ENCODE data around the gene ERVK3-1.
"Not testable (repeated sequence)": the region's sequence is repeated elsewhere in the genome, so short reads cannot be mapped to it uniquely, and the experiment has no call there.

The ERVK3-1 gene

DNA sequence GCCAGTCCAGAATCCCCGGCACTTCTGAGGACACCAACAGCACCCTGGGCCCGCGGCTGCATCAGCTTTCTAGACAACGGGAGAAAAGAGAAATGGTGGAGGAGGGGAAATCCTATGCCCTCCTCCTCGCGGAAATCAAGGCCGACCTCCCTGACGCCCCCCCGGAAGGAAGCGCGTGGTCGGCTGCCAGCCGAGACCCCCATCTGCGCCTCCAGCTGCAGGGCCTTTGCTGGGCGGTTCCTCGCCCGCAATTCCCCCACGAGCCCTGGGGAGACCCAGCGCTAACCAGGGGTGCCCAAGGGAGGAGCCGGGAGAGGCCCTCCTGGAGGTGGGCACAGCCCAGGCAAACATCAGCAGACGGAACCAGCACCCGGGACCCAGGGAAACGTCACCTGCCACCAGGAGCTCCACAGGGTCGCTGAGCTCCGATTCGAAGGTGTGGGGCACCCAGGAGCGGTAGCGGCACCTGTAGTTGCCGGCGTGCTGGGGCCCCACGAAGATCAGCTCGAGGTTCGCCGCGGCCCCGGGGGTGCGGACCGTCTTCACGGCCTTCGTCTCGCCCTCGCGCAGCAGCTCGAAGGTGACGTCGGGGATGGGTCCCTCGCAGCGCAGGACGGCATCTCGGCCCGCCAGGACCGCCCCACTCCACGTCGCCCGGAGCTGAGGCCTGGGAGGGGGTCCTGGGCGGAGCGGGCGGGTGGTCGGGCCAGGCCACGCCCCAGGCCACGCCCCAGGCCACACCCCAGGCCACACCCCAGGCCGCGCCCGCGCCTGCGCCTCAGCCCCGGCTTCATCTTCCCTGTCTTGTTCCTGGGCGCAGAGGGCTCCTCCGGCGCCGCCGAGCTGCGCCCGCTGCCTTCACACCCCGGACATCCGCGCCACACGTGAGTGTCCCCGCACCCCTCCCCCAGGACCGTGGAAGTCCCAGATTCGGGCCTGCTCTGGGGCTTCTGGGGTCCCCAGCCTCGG lies 42.1 kb downstream of the ERVK3-1 start:
- DNase-seq (ENCODE audit: low read depth, low spot score) = peak; percentile 32

DNA sequence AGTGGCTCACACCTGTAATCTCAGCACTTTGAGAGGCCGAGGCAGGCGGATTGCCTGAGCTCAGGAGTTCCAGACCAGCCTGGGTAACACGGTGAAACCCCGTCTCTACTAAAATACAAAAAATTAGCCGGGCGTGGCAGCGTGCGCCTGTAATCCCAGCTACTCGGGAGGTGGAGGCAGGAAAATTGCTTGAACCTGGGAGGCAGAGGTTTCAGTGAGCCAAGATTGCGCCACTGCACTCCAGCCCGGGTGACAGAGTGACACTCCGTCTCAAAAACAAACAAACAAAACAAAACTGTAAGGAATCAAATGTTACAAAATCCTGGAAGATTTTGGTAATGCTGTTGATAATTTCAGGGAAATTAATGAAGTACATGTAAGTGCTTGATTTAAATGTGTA lies 42.9 kb downstream of the ERVK3-1 start:
- not testable (repeated sequence) for DNase-seq (ENCODE audit: low read depth, low spot score)

DNA sequence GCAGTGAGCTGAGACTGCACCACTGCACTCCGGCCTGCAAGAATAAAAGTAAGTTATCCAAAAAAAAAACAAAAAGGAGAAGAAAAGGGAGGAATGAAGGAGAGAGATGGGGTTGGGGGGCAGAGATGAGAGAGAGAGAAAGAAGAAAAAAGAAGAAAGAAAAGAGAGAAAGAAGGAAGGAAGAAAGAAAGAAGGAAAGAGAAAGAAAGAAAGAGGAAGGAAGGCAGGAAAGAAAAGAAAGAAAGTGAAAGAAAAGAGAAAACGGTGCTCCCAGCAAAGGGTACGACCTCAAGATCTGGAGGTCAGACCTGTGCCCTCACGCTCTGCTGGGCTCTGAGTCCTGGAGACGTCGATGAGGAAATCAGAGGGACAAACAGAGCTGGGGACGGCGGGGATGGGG lies 44.4 kb downstream of the ERVK3-1 start:
- no peak for DNase-seq (ENCODE audit: low read depth, low spot score)

DNA sequence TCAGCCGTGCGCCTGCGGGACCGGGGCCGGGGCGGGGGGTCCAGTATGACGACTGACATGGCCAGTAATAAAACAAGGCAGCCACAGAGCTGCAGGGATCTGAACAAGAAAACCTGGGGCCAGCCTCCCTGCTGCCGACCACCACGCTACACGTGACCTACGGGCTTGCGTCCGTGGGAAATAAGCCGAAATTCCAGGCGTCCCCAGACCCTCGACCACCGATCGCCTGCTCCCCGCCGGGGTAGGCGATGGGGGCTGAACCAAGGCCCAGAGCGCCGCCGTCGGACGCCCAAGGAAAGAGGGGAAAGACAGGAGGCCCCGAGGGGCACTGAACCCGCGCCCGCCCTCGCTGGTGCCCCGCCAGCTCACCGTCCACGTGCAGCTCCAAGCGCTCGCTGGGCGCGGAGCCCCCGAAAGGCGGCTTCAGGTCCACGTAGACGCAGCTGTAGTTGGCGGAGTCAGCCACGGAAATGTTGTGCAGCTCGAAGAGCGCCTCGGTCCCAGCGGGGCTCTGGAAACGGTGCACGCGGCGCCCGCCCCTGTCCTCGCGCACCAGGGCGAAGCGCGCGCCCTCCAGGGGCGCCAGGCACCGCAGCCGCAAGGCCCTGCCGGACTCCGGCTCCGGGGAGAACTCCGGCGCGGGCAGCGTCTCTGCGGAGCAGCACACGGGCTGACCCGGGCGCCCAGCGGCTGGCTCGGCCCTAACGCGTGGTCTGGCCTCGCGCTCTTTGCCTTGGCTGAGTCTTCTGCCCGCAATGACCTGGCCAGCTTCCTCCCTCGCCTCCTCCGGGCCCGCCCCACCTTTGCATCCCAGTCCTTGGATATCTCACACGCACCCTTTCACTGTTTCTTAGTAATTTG lies 45.1 kb downstream of the ERVK3-1 start:
- DNase-seq (ENCODE audit: low read depth, low spot score) = no peak

DNA sequence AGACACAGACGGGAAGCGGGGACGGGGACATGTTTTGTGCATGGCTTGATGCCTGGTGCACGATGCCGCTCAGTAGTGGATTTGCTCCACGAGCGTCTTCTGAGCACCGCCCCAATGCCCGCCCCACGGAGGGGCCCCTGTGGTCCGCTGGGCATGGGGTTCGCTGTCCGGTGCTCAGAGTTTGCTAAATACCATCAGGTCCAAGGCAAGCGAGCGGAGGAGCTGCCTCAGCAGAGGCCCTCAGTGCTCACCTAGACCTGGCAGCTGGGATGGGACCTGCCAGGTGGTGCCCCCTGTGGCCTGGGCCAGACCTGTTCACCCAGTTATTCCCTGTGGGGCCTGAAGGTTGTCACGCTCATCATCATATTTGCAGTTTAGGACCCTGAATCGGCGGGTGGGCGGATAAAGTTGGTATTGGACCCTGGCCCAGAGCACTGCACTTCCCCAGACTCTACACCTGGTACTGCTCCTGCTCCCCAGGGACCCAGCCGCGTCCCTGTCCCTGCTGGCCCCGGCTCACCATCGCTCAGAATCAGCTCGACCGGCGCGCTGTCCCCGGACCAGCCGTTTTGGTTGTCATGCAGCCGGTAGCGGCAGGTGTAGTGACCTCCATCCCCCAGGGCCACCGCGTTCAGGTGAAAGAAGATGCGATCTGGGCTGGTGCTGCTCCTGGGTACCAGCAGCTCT lies 45.8 kb downstream of the ERVK3-1 start:
- DNase-seq (ENCODE audit: low read depth, low spot score) = no peak

DNA sequence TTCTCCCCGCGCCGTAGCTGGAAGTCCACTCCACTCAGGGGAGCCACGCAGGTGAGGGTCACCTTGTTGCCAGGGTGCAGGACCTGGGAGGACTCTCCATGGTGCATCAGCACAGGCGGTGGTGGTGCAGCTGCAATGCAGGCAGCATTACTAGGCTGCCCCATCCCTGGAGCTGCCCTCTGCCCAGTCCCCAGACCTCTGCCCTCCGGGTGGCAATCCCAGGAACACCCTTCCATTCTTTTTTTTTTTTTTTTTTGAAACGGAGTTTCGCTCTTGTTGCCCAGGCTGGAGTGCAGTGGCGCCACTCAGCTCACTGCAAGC lies 46.3 kb downstream of the ERVK3-1 start:
- no peak for DNase-seq (ENCODE audit: low read depth, low spot score)

DNA sequence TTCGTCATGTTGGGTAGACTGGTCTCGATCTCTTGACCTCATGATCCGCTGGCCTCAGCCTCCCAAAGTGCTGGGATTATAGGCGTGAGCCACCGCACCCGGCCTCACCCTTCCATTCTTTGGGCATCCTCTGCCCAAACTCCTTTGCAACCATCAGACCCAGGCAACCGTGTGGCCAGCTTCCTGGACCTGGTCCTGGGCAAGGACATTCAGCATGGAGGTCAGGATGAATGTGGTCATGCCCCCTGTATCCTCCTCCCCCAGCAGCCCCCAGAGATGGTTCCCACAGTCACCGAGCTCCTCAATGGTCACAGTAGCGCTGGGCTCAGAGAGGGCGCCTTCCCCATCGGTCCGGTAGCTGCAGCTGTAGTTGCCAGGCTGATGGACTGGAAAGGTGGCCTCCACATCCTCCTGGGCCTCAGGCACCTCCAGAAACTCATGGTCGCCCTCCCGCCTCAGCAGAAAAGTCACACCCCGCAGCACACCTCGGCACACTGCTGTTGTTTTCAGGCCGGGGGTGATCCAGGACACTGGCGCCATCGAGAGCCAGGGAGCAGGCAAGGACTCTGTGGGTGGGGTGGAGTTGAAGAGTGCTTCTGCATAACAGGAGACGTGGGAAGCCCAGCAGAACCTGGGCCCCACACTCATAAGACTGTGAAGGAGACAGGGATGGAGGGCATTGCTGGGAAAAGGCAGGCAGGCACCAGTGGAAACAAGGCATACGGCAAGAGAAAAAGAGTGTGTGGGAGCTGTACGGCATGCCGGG lies 47.0 kb downstream of the ERVK3-1 start:
- DNase-seq (ENCODE audit: low read depth, low spot score) = no peak

DNA sequence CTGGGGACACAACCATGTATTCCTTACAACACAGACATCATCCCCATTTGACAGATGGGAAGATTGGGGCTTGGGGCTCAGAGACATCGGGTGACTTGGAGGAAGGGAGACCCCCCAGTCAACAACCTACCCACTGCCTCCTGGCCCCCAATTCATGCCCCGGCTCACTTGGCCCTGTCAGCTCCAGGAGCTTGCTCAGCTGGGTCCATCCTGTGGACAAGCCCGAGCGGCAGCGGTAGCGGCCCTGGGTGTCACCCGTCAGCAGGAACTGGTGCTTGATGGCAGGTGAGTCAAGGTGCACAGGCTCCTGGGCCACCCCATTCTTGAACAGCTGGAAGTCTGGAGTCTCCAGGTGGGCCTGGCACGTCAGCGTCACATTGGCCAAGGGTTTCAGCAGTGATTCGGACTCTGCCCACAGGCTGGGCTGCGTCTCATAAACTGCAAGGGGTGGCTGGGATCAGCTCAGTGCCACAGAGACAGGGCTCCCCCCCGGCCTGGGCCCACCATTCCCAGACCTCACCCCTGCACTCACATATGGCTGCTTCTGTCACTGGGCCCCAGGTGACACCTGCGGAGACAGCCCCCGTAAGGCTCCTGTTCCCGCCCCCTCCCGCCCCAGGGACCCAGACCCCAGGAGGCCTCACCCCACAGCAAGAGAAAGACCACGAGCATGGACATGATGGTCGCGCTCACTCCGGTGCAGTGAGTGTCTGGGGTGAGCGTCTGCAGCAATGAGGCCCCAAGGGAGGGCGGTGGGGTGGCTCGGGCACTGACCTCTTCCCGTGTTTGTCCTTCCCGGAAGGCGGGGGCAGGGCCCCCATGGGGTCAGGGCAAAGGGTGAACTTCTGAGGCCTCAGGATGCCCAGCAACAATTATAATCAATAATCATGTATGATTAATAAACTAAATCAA lies 47.8 kb downstream of the ERVK3-1 start, which contains the start of gene A1BG:
Gene A1BG, minus strand, starts transcription at position 733 of the 912 bp plus-strand sequence. Its CDS starts 55 bp downstream, at position 678.
- no peak for DNase-seq (ENCODE audit: low read depth, low spot score)

DNA sequence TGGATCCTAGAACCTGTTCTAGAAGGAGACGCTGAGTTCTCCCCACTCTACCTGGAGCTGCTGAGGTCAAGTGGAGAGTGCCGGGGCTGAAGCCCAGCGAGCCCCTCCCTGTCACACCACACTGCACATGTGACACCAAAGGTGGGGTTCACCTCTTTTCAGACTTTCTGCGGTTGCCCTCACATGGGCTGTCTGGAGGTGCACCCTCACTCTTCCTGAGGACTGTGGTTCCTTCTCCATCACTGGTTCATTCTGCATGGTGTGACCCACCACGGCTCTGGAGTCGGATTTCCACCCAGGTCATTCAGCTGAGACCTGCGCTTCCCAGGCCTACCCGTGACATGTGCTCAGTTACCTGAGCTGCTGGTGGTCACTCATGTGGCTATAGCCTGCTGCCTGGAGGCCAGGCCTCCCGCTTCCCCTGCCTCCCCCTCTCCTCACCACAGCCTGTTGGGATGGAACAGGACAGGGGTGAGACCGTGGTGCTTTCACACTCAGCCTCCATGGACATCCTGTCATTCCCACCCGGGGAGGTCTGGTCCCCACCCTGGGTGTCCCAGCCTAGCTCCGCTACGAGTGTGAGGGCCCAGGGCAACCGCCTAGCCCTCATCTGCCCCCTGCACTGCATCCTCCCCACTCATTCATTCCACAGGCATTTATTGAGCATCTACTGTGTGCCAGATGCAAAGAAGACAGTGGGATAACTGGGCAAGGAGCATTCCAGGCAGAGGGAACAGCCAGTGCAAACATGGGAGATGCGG lies 48.7 kb downstream of the ERVK3-1 start:
- no peak for DNase-seq (ENCODE audit: low read depth, low spot score)

DNA sequence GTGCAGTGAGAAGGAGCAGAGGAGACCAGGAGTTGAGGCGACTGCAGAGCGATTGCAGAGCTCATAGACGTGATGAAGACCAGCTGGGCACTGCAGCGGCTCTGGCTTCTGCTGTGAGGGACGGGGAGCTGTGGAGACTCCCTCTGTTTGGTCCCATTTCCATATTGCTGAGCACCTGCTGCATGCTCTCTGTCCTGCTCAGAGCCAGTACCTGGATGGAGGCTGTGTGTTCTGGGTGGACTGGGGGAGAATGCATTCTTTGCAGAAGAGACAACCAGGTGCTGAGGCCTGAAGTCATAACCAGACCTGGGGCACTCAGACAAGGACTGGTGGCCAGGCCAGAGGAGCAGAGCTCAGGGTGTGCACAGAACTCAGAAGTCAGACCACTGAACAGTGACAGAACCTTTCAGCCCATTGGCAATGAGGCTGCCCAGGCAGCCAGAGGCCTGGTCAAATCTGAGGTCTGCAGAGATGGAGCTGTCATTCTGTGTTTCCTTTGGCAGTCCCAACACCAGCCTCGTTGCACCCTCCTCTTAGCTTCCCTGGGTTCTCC lies 49.4 kb downstream of the ERVK3-1 start:
- no peak for DNase-seq (ENCODE audit: low read depth, low spot score)

DNA sequence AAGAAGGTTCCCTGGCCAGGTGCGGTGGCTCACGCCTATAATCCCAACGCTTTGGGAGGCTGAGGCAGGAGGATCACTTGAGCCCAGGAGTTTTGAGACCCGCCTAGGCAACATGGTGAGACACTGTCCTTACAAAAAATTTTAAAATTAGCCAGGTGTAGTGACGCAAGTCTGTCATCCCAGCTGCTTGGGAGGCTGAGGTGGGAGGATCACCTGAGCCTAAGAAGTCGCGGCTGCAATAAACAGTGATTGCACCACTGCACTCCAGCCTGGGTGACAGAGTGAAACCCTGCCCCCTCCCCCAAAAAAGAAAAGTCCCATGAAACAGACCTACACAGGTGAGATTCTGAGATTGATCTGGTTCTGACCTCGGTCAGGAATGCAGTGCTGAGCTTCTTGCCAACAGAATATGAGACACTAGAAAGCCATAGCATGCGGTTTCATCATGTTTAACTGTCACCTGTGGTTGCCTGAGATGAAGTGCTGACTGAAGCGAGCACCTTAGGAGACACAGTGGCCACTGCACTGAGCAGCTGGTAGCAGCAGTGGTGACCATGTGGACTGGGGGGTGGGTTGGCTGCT lies 50.1 kb downstream of the ERVK3-1 start:
- DNase-seq (ENCODE audit: low read depth, low spot score) = no peak

DNA sequence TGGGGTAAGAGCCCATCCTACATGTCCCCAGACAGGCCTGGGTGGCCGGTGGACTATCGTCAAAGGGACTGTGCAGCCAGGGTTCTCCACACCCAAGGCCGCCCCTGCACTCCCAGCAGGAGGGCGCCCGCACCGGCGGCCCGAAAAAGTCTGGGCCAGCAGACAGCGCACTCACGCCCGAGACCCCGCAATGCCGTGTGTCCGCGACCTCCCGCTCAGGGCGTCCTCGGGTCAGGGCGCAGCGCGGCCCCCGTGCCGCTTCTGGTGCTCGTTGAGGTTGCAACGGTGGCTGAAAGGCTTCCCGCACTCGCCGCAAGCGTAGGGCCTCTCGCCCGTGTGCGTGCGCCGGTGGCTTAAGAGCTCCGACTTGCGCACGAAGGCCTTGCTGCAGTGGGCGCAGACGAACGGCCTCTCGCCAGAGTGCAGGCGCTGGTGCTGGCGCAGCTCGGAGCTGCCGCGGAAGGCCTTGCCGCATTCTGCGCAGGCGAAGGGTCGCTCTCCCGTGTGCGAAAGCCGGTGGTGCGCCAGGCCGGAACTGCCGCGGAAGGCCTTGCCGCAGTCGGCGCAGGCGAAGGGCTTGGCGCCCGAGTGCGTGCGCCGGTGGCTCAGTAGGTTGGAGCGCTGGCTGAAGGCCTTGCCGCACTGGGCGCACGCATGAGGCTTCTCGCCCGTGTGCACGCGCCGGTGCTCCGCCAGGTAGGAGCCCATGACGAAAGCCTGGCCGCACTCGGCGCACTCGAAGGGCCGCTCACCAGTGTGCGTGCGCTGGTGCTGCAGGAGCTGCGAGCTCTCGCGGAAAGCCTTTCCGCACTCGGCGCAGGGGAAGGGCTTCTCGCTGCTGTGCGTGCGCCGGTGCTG lies 51.0 kb downstream of the ERVK3-1 start:
- no peak for DNase-seq (ENCODE audit: low read depth, low spot score)

DNA sequence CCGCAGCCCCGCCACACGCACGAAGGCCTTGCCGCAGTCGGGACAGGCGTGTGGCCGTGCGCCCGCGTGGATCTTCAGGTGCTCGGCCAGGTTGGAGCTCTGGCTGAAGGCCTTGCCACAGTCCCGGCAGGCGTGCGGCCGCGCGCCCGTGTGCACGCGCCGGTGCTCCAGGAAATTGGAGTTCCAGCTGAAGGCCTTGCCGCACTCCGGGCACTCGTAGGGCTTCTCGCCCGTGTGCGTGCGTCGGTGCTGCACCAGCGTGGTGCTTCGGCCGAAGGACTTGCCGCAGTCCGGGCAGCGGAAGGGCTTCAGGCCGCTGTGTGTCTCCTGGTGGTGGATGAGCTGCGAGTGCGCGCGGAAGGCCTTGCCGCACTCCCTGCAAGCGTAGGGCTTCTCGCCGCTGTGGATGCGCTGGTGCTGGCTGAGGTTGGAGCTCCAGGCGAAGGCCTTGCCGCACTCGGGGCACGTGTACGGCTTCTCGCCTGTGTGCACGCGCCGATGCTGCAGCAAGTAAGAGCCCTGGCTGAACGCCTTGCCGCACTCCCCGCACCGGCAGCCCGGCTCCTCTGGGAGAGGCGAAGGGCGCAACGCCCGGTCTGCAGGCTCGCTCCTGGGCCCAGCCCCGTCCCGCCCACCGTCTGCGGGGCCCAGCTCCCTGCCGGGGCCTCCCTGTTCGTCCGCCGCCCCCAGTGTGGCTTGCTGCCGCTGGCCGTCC lies 51.7 kb downstream of the ERVK3-1 start:
- DNase-seq (ENCODE audit: low read depth, low spot score) = no peak

DNA sequence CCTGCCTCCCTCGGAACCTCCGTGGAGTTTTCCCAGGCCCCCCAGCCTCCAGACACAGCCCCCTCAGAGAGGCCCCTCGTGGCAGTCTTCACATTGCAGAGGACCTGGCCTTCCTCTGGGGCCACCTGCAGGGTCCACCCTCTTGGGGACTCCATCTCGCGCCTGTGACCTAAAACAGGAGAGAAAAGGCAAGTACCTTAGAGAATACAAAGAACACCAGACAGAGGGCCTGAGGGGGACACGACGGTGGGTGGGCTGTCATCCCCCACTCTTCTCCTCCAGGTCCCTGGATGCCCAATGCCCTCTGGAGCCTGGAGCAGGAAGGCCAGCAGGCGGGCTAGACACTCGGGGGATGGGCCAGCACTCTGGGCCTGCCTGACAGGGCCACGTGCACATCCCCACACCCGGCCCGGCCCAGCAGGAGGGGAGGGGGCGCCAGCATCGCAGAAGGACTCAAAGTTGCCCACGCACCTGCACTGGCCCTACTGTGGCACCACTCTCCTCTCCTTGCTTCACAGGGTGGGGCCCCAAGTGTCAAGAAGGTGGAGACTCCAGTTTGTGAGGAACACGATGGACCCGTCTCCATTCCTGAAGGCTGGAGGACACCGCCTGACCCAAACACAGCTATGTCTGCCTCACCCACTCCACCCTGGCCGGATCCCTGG lies 52.4 kb downstream of the ERVK3-1 start:
- no peak for DNase-seq (ENCODE audit: low read depth, low spot score)

DNA sequence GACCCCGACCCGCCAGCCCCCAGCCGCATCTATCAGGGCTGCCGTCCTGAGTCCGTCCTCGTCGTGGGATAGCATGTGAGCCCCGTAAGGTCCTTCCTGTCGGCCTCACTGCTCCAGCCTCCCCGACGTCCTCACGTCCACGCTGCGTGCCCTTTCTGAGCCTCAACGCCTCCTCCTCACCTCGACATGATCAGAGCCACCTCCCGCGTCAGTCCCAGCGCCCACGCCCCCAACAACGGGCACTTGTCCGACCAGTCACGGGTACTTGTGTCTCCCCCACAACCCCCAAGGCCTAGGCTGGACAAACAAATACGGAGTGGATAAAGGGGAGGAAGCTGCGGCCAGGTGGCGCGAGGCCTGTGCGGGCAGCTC lies 56.7 kb downstream of the ERVK3-1 start:
- no peak for DNase-seq (ENCODE audit: low read depth, low spot score)

DNA sequence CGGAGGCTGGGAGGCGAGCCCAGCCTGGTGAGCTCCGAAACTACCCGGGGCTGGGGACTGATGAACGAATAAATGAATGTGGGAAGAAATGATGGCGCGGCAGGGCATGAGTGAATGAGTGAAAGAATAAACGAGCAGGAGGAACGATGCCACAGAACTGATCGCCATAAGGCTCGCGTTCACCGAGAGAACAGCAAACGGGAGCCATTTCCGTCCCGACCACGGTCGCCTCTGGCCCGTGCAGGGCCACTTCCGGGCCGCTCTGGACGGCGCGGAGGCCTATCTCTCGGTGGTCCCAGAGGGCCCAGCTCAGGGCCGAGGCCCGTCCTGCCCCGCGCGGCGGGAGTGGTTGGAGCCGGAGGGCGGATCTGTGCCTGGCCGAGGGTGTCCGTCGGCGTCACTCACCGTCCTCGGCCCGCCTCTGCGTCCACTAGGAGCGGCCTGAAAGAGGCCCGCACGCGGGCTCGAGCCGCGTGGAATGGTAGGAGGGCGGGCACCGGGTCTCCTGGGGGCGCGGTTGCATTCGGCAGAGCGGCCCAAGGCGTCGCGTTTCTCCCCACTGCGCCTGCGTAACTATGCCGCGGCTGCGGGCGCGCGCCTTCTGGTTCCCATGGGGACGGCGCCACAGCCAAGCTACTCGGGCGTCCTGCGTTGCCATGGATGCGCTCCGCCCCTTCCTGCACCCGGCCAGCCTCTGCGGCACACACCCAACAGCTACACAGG lies 57.3 kb downstream of the ERVK3-1 start, which contains the start of gene ZNF497:
Gene ZNF497, minus strand, starts transcription at position 480 of the 723 bp plus-strand sequence. CDS start 5,116 bp downstream, outside the sequence.
- DNase-seq (ENCODE audit: low read depth, low spot score) = peak; percentile 89
